Measurements from ENCODE around the gene TMEM198. TPM values are rescaled to one million over a fixed set of nuclear protein-coding genes. Genes with fewer than 3 reads are reported as not detected.
A peak's percentile ranks its signal among the peaks of the same experiment; 100 is the strongest.

TMEM198 gene
- total RNA-seq, 4 donors from 2014 or later = 0.56 to 1.9 (median 1.4) TPM

DNA sequence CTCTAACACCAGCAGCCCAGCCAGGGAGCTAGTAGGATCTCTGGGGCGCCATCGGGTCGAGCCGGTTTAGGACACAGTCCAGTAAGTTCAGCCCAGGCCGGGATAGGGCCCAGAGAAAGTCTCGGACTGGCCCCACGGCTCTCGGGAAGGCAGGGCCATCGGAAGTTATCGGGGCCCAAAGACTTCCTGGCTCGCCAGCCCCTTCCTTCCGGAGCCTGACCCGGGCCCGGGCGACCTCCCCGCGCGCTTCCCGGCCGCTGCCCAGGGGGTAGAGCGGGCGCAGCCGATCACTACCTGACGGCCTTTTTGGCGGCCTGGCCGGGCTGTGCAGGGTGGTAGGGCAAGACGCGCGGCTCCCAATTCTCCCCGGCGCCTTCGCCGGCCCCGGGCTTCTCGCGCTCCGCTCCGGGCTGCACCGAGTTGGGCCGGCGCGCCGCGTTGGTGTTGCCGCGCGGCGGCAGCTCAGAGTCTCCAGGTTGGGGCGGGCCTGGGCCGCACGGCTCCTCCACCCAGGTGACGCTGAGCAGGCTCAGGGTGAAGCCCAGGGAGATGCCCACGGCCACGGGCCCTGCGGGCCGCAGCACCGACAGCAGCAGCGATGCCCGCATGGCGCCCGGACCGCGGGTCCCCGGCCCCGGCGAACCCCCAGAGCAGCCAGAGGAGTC lies 765 bp upstream of the TMEM198 start:
- no peak for DNase-seq (ENCODE audit: low spot score in 2 of 2)
- Histone ChIP-seq H3K9me3 (no peaks in the 10 kb centered on the region), H3K36me3 (peaks cover 24% of the 10 kb centered on the region), H3K27me3 (no peaks in the 10 kb centered on the region), H3K4me1 (peaks cover 26% of the 10 kb centered on the region), H3K4me3 (peak overlapping the region; percentile 59), H3K27ac (peak overlapping the region; percentile 81)
- 1% methylated on average over 44 of the region's 66 CpGs for WGBS
- TF ChIP-seq, protein P1, sequence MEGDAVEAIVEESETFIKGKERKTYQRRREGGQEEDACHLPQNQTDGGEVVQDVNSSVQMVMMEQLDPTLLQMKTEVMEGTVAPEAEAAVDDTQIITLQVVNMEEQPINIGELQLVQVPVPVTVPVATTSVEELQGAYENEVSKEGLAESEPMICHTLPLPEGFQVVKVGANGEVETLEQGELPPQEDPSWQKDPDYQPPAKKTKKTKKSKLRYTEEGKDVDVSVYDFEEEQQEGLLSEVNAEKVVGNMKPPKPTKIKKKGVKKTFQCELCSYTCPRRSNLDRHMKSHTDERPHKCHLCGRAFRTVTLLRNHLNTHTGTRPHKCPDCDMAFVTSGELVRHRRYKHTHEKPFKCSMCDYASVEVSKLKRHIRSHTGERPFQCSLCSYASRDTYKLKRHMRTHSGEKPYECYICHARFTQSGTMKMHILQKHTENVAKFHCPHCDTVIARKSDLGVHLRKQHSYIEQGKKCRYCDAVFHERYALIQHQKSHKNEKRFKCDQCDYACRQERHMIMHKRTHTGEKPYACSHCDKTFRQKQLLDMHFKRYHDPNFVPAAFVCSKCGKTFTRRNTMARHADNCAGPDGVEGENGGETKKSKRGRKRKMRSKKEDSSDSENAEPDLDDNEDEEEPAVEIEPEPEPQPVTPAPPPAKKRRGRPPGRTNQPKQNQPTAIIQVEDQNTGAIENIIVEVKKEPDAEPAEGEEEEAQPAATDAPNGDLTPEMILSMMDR (IDR thresholded peaks at IDR 0.05) = no peak
- TF ChIP-seq POLR2AphosphoS5 (IDR thresholded peaks at IDR 0.05) = no peak
- no peak for TF ChIP-seq POLR2A (IDR thresholded peaks at IDR 0.05)
- TF ChIP-seq EP300 (IDR thresholded peaks at IDR 0.05) = no peak

DNA sequence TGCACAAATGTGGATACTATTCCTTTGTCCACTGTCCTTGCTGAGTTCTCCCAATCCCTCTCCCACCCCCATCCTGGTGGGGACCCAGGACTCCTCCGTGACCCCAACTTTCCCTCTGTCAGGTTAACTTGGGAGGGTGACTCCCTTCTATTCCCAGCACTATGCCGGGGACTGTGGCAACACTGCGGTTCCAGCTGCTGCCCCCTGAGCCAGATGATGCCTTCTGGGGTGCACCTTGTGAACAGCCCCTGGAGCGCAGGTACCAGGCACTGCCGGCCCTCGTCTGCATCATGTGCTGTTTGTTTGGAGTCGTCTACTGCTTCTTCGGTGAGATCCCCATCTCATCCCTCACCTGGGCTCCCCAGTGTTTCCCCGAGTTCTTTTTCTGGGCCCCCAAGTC lies 739 bp downstream of the TMEM198 start:
- peaks cover 15% of the 10 kb centered on the region for H3K36me3 ChIP-seq
- H3K4me1 ChIP-seq = peaks cover 26% of the 10 kb centered on the region
- no peak overlapping the region for H3K27ac ChIP-seq
- no peak for TF ChIP-seq POLR2AphosphoS5 (IDR thresholded peaks at IDR 0.05)
- TF ChIP-seq POLR2A (IDR thresholded peaks at IDR 0.05) = no peak
- TF ChIP-seq EP300 (IDR thresholded peaks at IDR 0.05) = no peak
- TF ChIP-seq, protein P1 (IDR thresholded peaks at IDR 0.05) = no peak
- no peaks in the 10 kb centered on the region for H3K27me3 ChIP-seq
- H3K9me3 ChIP-seq = no peaks in the 10 kb centered on the region
- H3K4me3 ChIP-seq = peak overlapping the region; percentile 59
- 47% methylated on average over 9 of the region's 9 CpGs for WGBS
- no peak for DNase-seq (ENCODE audit: low spot score in 2 of 2)

DNA sequence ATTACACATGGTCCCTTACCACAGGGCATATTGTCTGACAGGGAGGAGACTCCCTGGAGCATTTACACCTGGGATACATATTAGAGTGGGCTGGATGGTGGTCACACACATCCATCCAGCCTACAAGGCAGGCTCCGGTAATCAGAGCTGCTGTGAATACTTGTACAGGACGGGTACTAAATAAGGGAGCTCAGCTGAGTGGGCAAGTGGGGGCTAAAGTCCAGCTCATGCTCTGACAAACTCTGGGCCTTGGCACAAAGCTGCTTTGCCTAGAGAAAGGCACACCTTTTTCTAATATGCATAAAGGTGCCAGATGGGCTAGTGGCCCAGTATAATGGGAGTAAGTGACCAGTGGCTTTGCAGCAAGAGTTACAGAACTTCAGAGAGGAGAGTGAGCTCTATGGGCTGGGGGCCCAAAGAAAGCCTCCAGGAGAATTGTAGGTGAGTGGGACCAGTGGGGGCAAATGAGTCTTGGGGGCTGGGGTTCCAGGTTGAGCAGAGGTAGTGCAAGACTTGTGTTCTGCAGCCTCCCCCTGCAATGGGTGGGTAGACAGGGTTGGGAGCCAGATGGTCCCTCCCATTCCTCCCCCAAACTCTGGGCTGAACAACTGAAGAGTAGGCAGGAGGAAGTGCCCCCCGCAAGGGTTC lies 1.6 kb downstream of the TMEM198 start:
- H3K9me3 ChIP-seq = no peaks in the 10 kb centered on the region
- H3K27ac ChIP-seq = no peak overlapping the region
- H3K4me3 ChIP-seq = no peak overlapping the region
- H3K36me3 ChIP-seq = peaks cover 6% of the 10 kb centered on the region
- no peaks in the 10 kb centered on the region for H3K27me3 ChIP-seq
- TF ChIP-seq POLR2A (IDR thresholded peaks at IDR 0.05) (no peak), EP300 (IDR thresholded peaks at IDR 0.05) (no peak), POLR2AphosphoS5 (IDR thresholded peaks at IDR 0.05) (no peak)
- TF ChIP-seq, protein P1 (IDR thresholded peaks at IDR 0.05) = no peak
- DNase-seq (ENCODE audit: low spot score in 2 of 2) = no peak
- H3K4me1 ChIP-seq = peaks cover 26% of the 10 kb centered on the region
- WGBS = 83% methylated on average over 3 of the region's 3 CpGs

DNA sequence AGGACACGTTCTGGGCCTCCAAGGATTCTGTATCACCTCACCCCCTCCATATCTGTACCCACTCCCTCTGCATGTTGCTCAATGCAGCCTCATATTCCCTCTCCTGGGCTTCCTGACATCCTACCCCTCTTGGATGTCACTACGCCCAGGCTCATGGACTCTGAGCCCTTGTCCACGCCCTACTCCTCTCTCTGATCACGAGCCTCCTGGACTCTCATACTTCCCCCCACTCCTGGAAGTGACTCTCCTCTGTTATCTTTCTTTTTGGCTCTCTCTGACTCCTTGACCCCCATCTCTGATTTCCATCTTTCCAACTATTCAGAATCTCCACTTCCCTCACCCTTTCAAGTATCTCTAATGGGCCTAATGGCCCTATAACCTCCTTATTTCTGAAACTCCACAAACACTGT lies 2.1 kb downstream of the TMEM198 start:
- TF ChIP-seq POLR2AphosphoS5 (IDR thresholded peaks at IDR 0.05) (no peak), POLR2A (IDR thresholded peaks at IDR 0.05) (no peak), EP300 (IDR thresholded peaks at IDR 0.05) (no peak)
- TF ChIP-seq, protein P1 (IDR thresholded peaks at IDR 0.05) = no peak
- WGBS = 62% methylated on average over 4 of the region's 4 CpGs
- no peaks in the 10 kb centered on the region for H3K27me3 ChIP-seq
- H3K9me3 ChIP-seq = no peaks in the 10 kb centered on the region
- H3K27ac ChIP-seq = no peak overlapping the region
- no peak for DNase-seq (ENCODE audit: low spot score in 2 of 2)
- H3K4me1 ChIP-seq = peaks cover 26% of the 10 kb centered on the region
- no peak overlapping the region for H3K4me3 ChIP-seq
- H3K36me3 ChIP-seq = peaks cover 3% of the 10 kb centered on the region

DNA sequence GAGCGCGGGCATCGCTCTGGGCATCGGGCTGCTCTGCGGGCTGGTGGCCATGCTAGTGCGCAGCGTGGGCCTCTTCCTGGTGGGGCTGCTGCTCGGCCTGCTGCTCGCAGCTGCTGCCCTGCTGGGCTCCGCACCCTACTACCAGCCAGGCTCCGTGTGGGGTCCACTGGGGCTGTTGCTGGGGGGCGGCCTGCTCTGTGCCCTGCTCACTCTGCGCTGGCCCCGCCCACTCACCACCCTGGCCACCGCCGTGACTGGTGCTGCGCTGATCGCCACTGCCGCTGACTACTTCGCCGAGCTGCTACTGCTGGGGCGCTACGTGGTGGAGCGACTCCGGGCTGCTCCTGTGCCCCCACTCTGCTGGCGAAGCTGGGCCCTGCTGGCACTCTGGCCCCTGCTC lies 3.8 kb downstream of the TMEM198 start:
- H3K9me3 ChIP-seq = no peaks in the 10 kb centered on the region
- whole genome bisulfite sequencing = 93% methylated on average over 14 of the region's 26 CpGs
- H3K27ac ChIP-seq = no peak overlapping the region
- H3K36me3 ChIP-seq = no peaks in the 10 kb centered on the region
- no peak overlapping the region for H3K4me3 ChIP-seq
- H3K27me3 ChIP-seq = peaks cover 11% of the 10 kb centered on the region
- DNase-seq (ENCODE audit: low spot score in 2 of 2) = no peak
- TF ChIP-seq EP300 (IDR thresholded peaks at IDR 0.05) = no peak
- TF ChIP-seq, protein P1 (IDR thresholded peaks at IDR 0.05) = no peak
- no peak for TF ChIP-seq POLR2AphosphoS5 (IDR thresholded peaks at IDR 0.05)
- TF ChIP-seq POLR2A (IDR thresholded peaks at IDR 0.05) = no peak
- peaks cover 28% of the 10 kb centered on the region for H3K4me1 ChIP-seq
